GOT3 (cell line): ENCODE results near the gene PUS10.
"Not testable (repeated sequence)": the region's sequence is repeated elsewhere in the genome, so short reads cannot be mapped to it uniquely, and the experiment has no call there.

Experiments
- DNase-seq: peaks from one replicate; lab custom pipeline; 2025; ENCODE audit warnings: mixed read lengths; lab: John Stamatoyannopoulos, UW

PUS10 gene, protein sequence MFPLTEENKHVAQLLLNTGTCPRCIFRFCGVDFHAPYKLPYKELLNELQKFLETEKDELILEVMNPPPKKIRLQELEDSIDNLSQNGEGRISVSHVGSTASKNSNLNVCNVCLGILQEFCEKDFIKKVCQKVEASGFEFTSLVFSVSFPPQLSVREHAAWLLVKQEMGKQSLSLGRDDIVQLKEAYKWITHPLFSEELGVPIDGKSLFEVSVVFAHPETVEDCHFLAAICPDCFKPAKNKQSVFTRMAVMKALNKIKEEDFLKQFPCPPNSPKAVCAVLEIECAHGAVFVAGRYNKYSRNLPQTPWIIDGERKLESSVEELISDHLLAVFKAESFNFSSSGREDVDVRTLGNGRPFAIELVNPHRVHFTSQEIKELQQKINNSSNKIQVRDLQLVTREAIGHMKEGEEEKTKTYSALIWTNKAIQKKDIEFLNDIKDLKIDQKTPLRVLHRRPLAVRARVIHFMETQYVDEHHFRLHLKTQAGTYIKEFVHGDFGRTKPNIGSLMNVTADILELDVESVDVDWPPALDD

GRCh38 chr2:61017556-61018317 lies at the start of gene PUS10, which contains the start of gene PEX13:
TSS of gene PUS10 (minus strand) at chr2:61018255. CDS start at chr2:61011890, 6,365 bp downstream.
TSS of gene PEX13 (plus strand) at chr2:61017720. CDS start at chr2:61017760, 40 bp downstream.
- peak; percentile 45 for DNase-seq

- DNase-seq: peak; percentile 55
These were observed 48.0 kb upstream of the PUS10 start, which contains the start of gene SANBR for GRCh38 chr2:61065714-61066709. TSS of gene SANBR (plus strand) at chr2:61065871. CDS start at chr2:61070351, 4,480 bp downstream.

GRCh38 chr2:61059382-61059781 lies 41.3 kb upstream of the PUS10 start:
- DNase-seq: no peak

DNA sequence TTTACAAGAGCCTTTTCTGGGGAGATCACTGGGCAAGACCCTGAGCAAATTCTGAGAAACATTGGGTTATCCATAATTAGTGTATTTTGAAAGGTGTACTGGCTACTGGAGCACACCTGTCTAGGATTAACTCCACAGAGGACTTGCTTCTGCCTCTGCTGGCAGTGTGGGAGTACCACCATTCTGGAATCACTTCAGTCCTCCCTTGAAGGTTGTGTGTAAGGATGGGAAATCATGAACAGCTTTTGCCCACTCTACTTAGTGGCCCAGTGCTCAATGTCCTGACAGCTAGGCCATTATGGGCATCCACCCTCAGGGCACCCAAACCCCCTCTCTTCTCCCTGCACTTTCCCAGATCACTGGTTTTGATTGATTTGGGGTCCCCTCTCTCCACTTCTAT lies 39.5 kb upstream of the PUS10 start:
- no peak for DNase-seq

DNA sequence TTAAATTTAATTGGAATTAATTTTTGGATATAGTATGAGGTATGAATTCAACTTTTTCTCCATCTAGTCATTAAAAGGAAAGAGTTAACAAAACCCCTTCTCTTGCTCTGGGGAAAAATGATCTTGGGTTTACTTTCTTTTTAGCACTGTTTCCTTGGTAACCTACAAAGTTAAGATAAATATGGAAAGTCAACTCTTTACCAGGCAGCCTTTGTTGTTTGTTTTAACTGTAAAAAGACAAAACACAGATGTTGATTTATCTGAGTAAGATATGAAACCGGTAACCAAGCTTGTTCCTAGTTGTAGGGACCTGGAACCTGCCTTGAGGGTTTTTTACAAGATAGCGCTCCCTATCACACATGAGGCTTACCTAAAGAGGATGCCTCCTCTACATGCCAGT lies 37.5 kb upstream of the PUS10 start:
- no peak for DNase-seq

- DNase-seq: no peak
These were observed 27.9 kb upstream of the PUS10 start for GRCh38 chr2:61045999-61046398.

DNA sequence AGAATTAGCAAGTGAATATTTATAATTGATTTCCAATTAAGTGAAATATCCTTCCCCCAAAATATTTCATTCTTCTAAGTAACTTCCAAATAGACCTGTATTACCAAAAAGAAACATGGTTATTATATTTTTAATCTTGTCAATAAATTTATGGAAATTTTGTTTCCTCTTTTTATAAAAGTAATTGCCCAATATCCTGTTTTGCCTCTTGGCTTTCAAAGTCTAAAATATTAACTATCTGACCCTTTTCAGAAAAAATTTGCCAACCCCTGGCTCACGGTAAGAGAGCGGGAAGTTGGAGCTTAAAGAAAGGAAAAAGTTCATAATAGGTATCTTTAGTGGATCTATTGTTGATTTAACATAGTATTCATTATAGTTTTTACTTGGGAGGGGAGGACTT lies 27.2 kb upstream of the PUS10 start:
- DNase-seq: no peak

DNA sequence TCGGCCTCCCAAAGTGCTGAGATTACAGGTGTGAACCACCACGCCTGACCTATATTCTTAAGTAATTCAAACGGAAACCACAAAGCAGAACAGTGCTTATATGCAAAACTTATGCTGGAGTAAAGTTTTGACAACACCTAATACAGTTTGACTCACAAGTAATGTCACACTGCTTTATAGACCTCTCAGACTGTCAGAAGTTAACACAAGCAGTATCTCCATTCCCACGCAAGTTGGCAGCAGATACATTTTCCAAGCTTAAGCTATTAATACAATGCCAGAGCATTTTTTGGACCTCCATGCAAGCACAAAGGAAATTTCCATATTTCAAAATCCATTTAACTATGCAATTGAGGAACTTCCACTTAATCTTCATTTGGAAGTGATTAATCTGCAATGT lies 26.6 kb upstream of the PUS10 start:
- DNase-seq: no peak

- DNase-seq: no peak
These were observed 24.8 kb upstream of the PUS10 start for GRCh38 chr2:61042807-61043206.

GRCh38 chr2:61036643-61037042 lies 18.6 kb upstream of the PUS10 start:
- DNase-seq: not testable (repeated sequence)

GRCh38 chr2:61034592-61034991 lies 16.5 kb upstream of the PUS10 start:
- DNase-seq: not testable (repeated sequence)

DNA sequence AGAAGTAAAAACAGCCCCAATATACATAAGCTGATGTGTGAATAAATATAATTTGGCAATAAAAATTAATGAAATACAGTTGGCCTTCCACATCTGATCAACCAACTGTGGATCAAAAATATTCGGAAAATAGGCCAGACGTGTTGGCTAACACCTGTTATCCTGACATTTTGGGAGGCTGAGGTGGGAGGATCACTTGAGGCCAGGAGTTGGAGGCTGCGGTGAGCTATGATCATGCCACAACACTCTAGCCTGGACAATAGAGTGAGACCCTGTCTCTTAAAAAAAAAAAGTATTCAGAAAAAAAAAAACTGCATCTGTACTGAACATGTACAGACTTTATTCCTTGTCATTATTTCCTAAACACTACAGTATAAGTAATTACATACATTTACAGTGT lies 11.5 kb upstream of the PUS10 start:
- DNase-seq: no peak

DNA sequence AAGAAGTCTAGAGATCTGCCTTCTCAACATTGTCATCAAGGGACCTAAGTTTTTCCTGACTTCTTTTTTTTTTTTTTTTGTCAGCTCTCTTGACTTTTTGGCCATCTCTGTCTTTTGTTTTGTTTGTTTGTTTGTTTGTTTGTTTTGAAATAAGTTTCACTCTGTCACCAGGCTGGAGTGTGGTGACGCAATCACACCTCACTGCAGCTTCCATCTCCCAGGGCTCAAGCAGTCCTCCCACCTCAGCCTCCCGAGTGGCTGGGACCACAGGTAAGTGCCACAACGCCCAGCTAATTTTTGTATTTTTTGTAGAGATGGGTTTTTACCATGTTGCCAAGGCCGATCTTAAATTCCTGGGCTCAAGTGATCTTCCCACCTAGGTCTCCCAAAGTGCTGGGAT lies 5.6 kb upstream of the PUS10 start:
- DNase-seq: no peak

- DNase-seq: no peak
These were observed 3.2 kb upstream of the PUS10 start for GRCh38 chr2:61021228-61021660.

GRCh38 chr2:61018798-61019197 lies 743 bp upstream of the PUS10 start:
- no peak for DNase-seq

GRCh38 chr2:61018318-61018755 lies 282 bp upstream of the PUS10 start:
- no peak for DNase-seq

GRCh38 chr2:61017003-61017555 lies 976 bp downstream of the PUS10 start:
- peak; percentile 45 for DNase-seq

GRCh38 chr2:61016392-61017002 lies 1.6 kb downstream of the PUS10 start:
- DNase-seq: no peak

- DNase-seq: no peak
These were observed 2.1 kb downstream of the PUS10 start for GRCh38 chr2:61015976-61016375.

- DNase-seq: no peak
These were observed 3.3 kb downstream of the PUS10 start for GRCh38 chr2:61014763-61015162.

DNA sequence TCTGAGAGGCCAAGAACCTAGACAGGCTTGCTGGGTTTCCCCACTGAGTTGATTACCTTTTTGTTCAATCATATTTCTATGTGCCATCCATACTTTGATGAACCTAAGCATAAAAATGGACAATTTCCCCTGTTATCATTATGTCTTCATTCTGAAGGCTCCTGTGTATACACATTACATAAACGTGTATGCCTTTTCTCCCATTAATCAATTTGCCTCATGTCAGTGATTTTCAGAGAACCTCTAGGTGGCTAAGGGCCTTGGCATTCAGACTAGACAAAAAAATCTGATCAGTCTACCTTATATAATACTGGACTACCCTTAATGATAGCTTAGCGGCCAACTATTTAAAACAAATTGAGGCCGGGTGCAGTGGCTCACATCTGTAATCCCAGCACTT lies 4.7 kb downstream of the PUS10 start:
- no peak for DNase-seq
